WERI-Rb-1 (cell line): Measurements from ENCODE around the gene PAK1.
A peak's percentile ranks its signal among the peaks of the same experiment; 100 is the strongest.

Experiments
- DNase-seq: peaks from one replicate; pipeline ENCODE4 v3.0.0-alpha.2; 2020
- H3K27ac ChIP-seq: fragments of 250-450 bp; sonication (Bioruptor Pico); 2 replicates; pipeline ENCODE4 v1.5.1; 2020; ENCODE audit warnings: mild to moderate bottlenecking, moderate library complexity
- H3K27me3 ChIP-seq: fragments of 250-450 bp; sonication (Bioruptor Pico); 2 replicates; pipeline ENCODE4 v1.5.1; 2021; ENCODE audit warnings: mild to moderate bottlenecking, low read depth, moderate library complexity; ENCODE audit not compliant: insufficient read depth, severe bottlenecking
- H3K36me3 ChIP-seq: fragments of 250-450 bp; sonication (Bioruptor Pico); 2 replicates; pipeline ENCODE4 v1.5.1; 2020; ENCODE audit warnings: mild to moderate bottlenecking, moderate library complexity
- H3K4me3 ChIP-seq: 2 replicates; pipeline ENCODE4 v1.5.1; 2011; ENCODE audit warnings: low read depth, mild to moderate bottlenecking, control low read depth, low read length
- H3K9me3 ChIP-seq: fragments of 250-450 bp; sonication (Bioruptor Pico); 2 replicates; pipeline ENCODE4 v1.5.1; 2021; ENCODE audit warnings: mild to moderate bottlenecking, moderate library complexity; ENCODE audit not compliant: severe bottlenecking
- CTCF ChIP-seq: IDR thresholded peaks from 2 replicates; pipeline ENCODE4 v1.5.1; 2011; ENCODE audit warnings: low read depth, mild to moderate bottlenecking, control low read depth, inconsistent platforms, low read length

PAK1 gene

DNA sequence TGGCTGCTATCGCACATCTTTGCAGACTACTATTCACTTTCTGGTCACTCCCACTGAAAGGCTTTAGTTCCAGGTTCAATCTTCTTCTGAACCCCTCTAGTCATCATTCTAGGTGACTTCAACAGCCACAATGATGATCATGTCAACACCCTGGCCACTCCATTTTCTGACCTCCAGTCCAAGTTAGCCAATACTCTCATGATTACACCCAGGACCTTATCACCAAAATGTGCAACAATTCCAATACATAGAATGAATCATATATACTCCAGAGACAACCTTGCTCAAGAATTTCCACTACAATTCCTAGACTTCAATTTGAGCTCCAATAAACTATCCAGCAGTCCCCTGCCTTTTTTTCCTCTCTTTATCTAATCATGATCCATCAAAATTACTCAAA lies 70.7 kb downstream of the PAK1 start:
- Histone ChIP-seq H3K4me3 (no peak overlapping the region), H3K27ac (peak overlapping the region; percentile 62), H3K36me3 (peaks cover 8% of the 10 kb centered on the region), H3K27me3 (no peaks in the 10 kb centered on the region), H3K9me3 (no peaks in the 10 kb centered on the region)
- no peak for DNase-seq
- no peak for TF ChIP-seq CTCF

- no peak overlapping the region for H3K4me3 ChIP-seq
- peak; percentile 52 for DNase-seq
- H3K27ac ChIP-seq: peak overlapping the region; percentile 62
- no peaks in the 10 kb centered on the region for H3K9me3 ChIP-seq
- peaks cover 10% of the 10 kb centered on the region for H3K36me3 ChIP-seq
- TF ChIP-seq CTCF: no peak
- no peaks in the 10 kb centered on the region for H3K27me3 ChIP-seq
These were observed 71.7 kb downstream of the PAK1 start for GRCh38 chr11:77402218-77402556.

GRCh38 chr11:77401486-77402217 lies 72.2 kb downstream of the PAK1 start:
- DNase-seq: peak; percentile 20
- Histone ChIP-seq H3K27me3 (no peaks in the 10 kb centered on the region), H3K4me3 (no peak overlapping the region), H3K27ac (peak overlapping the region; percentile 62), H3K9me3 (no peaks in the 10 kb centered on the region), H3K36me3 (peaks cover 10% of the 10 kb centered on the region)
- TF ChIP-seq CTCF: no peak

DNA sequence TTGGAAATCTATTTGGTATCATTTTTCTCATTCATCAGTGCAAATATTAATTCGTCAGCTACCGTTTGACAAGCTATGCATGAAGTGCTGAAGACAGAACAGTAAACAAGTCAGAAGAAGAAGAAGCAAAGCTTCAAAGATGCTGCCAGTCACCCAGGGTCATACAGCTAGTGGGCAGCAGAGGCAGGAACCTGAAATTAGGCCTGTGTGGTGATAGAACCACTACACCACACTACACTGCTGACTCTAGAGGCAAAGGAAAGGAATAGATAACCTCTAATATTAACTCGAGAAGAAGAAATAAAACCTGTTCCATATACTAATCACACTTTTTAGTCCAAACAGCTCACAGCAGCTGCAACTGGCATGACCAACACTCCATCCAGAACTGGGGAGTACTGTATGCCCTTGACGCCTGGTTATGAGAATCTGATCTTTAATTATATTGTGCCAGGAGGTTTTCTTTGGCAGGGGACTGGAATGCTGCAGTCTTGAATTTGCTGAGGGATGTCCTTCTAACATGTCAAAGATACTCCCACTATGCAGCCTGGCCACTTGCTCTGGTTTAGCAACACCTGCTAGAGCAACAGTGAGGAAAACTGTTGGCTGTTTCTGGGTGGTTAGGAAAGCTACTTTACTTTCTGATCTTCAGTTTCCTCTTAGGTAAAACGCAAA lies 73.0 kb downstream of the PAK1 start:
- Histone ChIP-seq H3K36me3 (peaks cover 10% of the 10 kb centered on the region), H3K27ac (peak overlapping the region; percentile 62), H3K27me3 (no peaks in the 10 kb centered on the region), H3K4me3 (no peak overlapping the region), H3K9me3 (no peaks in the 10 kb centered on the region)
- no peak for DNase-seq
- no peak for TF ChIP-seq CTCF

GRCh38 chr11:77400271-77400670 lies 73.6 kb downstream of the PAK1 start:
- TF ChIP-seq CTCF: no peak
- Histone ChIP-seq H3K27ac (peak overlapping the region; percentile 75), H3K9me3 (no peaks in the 10 kb centered on the region), H3K4me3 (no peak overlapping the region), H3K27me3 (no peaks in the 10 kb centered on the region), H3K36me3 (peaks cover 10% of the 10 kb centered on the region)
- DNase-seq: peak; percentile 42

DNA sequence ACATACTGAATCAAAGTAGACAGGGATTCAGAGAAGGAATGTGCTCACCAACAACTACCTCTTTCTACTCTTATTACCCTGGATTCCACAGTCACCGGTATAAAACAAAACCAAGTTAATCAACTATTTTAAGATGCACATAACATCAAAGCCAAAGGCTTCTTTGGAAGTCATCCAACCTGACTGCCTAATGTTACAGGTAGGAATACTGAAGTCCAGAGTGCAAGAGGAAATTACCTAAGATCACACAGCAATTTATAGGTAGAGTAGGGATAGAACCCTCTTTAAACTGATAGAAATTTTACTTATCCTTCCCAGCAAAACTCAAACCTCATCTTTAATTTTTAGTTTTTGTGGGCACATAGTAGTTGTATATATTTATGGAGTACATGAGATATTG lies 76.3 kb downstream of the PAK1 start:
- Histone ChIP-seq H3K27me3 (no peaks in the 10 kb centered on the region), H3K27ac (no peak overlapping the region), H3K9me3 (no peaks in the 10 kb centered on the region), H3K36me3 (peaks cover 6% of the 10 kb centered on the region), H3K4me3 (no peak overlapping the region)
- TF ChIP-seq CTCF: no peak
- no peak for DNase-seq
